Measurements from ENCODE around the gene TAOK1. TPM values are rescaled to one million over a fixed set of nuclear protein-coding genes. Genes with fewer than 3 reads are reported as not detected.

The TAOK1 gene
- total RNA-seq, 1 donor from 2014 or later, result 63.5 TPM

DNA sequence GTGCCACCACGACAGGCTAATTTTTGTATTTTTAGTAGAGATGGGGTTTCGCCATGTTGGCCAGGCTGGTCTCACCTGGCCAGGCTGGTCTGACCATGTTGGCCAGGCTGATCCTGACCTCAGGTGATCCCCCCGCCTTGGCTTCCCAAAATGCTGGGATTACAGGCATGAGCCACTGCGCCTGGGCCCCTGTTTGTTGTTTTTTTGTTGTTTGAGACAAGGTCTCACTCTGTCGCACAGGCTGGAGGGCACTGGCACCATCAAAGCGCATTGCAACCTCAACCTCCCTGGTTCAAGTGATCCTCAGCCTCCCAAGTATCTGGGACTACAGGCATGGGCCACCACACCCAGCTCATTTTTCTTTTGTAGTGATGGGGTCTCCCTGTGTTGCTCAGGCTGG is 43.7 kb upstream of the TAOK1 start:
- H3K4me3 Mint-ChIP-seq, result no peak overlapping the region
- H3K4me1 Mint-ChIP-seq (ENCODE audit: unreplicated experiment), result no peaks in the 10 kb centered on the region
- H3K36me3 Mint-ChIP-seq, result no peaks in the 10 kb centered on the region
- no peaks in the 10 kb centered on the region for H3K9me3 Mint-ChIP-seq
- no peak overlapping the region for H3K27ac Mint-ChIP-seq
- peaks cover 7% of the 10 kb centered on the region for H3K27me3 Mint-ChIP-seq
- TF ChIP-seq, protein P1, sequence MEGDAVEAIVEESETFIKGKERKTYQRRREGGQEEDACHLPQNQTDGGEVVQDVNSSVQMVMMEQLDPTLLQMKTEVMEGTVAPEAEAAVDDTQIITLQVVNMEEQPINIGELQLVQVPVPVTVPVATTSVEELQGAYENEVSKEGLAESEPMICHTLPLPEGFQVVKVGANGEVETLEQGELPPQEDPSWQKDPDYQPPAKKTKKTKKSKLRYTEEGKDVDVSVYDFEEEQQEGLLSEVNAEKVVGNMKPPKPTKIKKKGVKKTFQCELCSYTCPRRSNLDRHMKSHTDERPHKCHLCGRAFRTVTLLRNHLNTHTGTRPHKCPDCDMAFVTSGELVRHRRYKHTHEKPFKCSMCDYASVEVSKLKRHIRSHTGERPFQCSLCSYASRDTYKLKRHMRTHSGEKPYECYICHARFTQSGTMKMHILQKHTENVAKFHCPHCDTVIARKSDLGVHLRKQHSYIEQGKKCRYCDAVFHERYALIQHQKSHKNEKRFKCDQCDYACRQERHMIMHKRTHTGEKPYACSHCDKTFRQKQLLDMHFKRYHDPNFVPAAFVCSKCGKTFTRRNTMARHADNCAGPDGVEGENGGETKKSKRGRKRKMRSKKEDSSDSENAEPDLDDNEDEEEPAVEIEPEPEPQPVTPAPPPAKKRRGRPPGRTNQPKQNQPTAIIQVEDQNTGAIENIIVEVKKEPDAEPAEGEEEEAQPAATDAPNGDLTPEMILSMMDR (conservative IDR thresholded peaks at IDR 0.05), result no peak
- DNase-seq (ENCODE audit: extremely low spot score, unreplicated experiment), result no peak

DNA sequence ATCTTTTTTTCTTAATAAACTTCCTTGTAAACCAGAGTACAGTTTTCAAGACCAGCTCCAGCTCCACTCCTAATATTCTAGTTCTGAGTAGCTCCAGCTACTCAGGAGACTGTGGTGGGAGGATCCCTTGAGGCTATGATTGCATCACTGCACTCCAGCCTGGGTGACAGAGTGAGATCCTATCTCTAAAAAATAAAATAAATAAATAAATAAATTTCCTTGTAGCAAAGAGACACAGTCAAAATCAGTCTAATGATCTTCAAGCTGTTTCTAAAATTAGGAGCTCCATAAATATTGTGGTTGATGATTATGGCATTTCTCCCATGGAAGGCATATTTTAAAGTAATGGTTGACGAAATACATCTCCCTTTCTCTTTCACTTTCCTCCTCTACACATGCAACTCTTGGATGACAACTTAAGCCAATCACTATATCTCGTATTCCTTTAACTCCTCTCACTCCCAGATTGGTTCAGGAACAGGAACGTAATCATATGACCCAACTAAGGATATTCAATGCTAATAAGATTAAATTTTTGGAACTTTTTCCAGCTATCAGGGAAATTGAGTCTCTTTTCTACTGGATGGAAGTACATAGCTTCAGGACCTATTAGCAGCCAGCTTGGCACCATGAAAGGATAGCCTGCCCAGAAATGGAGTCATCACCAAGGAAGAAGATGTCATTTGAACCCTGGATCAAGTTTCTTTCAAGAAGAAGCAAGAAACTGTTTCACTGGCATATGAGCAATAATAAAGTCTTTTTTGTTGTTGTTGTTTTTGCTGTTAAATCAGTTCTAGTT is 42.1 kb upstream of the TAOK1 start:
- TF ChIP-seq, protein P1 (conservative IDR thresholded peaks at IDR 0.05), result no peak
- H3K27ac Mint-ChIP-seq, result peak overlapping the region; percentile 8
- DNase-seq (ENCODE audit: extremely low spot score, unreplicated experiment), result no peak
- no peaks in the 10 kb centered on the region for H3K4me1 Mint-ChIP-seq (ENCODE audit: unreplicated experiment)
- peaks cover 1% of the 10 kb centered on the region for H3K27me3 Mint-ChIP-seq
- H3K4me3 Mint-ChIP-seq, result no peak overlapping the region
- no peaks in the 10 kb centered on the region for H3K9me3 Mint-ChIP-seq
- H3K36me3 Mint-ChIP-seq, result no peaks in the 10 kb centered on the region

DNA sequence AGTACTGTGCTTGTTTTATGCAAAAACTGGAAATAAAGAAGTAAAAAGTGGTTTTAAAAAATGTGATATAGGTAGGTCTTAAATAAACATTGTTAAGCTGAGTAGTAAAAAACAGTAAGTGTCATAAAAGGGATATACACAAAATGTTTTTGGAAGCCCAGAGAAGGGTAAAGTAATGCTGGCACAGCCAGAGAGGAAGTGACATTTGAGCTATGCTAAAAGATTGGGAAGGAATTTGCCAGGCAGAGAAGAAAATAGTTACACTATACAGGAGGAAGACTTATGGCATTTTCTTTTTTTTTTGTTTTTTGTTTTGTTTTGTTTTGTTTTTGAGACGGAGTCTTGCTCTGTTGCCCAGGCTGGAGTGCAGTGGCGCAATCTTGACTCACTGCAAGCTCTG is 40.8 kb upstream of the TAOK1 start:
- Mint-ChIP-seq H3K4me1 (ENCODE audit: unreplicated experiment) (no peaks in the 10 kb centered on the region), H3K27me3 (no peaks in the 10 kb centered on the region), H3K9me3 (no peaks in the 10 kb centered on the region), H3K36me3 (no peaks in the 10 kb centered on the region), H3K27ac (no peak overlapping the region), H3K4me3 (no peak overlapping the region)
- DNase-seq (ENCODE audit: extremely low spot score, unreplicated experiment), result no peak
- TF ChIP-seq, protein P1 (conservative IDR thresholded peaks at IDR 0.05), result no peak

DNA sequence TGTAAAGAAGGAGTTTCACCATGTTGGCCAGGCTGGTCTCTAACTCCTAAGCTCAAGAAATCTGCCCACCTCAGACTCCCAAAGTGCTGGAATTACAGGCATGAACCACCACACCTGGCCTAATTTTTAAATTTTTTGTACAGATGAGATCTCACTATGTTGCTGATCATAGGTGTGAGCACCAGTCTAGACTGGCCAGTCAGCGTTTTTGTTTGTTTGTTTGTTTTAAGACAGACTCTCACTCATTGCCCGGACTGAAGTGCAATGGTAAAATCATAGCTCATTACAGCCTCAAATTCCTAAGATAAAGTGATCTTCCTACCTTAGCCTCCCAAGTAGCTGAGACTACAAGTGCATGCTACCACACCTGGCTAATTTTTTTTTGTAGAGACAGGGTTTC is 38.0 kb upstream of the TAOK1 start:
- no peaks in the 10 kb centered on the region for H3K4me1 Mint-ChIP-seq (ENCODE audit: unreplicated experiment)
- no peak overlapping the region for H3K4me3 Mint-ChIP-seq
- H3K27me3 Mint-ChIP-seq, result no peaks in the 10 kb centered on the region
- DNase-seq (ENCODE audit: extremely low spot score, unreplicated experiment), result no peak
- TF ChIP-seq, protein P1 (conservative IDR thresholded peaks at IDR 0.05), result no peak
- no peaks in the 10 kb centered on the region for H3K9me3 Mint-ChIP-seq
- H3K27ac Mint-ChIP-seq, result no peak overlapping the region
- no peaks in the 10 kb centered on the region for H3K36me3 Mint-ChIP-seq

DNA sequence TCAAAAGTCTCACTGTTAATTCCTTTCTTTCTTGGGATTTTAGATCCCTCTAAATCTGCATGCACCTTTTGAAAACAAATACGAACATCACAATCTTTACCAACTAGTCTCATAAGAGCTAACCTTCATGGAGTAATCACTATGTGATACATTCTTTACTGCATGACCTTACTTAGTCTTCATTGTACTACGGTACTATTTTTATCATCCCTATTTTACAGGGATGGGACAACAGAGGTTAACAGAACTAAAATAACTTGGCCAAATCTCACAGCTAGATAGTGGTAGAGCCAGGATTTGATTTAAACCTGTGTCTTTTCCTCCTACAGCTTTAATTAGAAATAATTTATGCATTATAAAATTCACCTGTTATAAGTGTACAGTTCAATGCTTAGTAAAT is 32.9 kb upstream of the TAOK1 start:
- no peaks in the 10 kb centered on the region for H3K9me3 Mint-ChIP-seq
- no peak overlapping the region for H3K4me3 Mint-ChIP-seq
- no peak overlapping the region for H3K27ac Mint-ChIP-seq
- H3K27me3 Mint-ChIP-seq, result no peaks in the 10 kb centered on the region
- no peaks in the 10 kb centered on the region for H3K36me3 Mint-ChIP-seq
- DNase-seq (ENCODE audit: extremely low spot score, unreplicated experiment), result no peak
- H3K4me1 Mint-ChIP-seq (ENCODE audit: unreplicated experiment), result no peaks in the 10 kb centered on the region
- TF ChIP-seq, protein P1 (conservative IDR thresholded peaks at IDR 0.05), result no peak
